Activated CD4-positive, alpha-beta T cell treated with anti-CD3 and anti-CD28 coated beads for 1 hour (primary cell): ENCODE results near the gene SCRN2.

Experiments used
- DNase-seq: peaks from one replicate; pipeline ENCODE4 v3.0.0-alpha.2; 2020

The SCRN2 gene

DNA sequence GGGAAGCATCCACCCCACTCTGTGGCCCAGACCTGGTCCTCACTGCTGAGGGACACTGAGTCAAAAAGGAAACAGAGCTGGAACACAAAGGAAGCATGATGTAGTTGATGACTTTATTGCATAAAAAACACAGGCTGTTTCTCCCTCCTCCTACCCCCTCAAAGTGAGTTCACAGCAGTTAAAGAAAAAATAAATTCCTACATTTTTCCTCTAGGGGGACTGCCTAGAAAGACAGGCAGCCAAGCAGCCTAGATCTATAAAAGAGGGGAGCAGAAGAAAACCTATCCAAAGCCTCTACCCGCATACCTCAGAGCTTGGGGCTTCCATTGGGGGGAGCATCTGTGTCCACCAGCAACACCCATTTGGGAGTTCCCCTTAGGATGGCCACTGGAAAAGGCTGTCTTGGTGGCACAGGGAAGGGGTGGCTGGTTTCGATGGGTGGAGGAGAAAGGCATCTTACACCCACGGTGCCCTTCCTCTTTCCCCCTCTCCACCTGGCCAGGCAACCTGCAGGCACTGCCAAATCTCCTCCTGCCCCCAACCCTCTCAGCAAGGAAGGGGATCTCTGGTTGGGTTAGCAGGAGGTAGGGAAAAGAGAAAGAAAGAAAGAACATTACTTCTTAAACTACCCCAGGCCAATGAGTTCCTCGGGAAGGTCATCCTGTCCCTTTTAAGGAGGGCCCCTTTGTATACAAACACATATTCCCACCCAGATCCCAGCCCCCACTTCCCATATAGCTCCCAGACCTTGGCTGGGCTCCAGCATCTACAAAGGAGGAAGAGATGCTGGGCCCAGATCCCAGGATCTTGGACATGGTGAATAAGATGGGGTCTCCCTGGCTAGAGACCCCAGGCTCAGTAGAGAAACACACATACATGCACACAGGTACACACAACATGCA is 4.0 kb upstream of the SCRN2 start:
- DNase-seq, result no peak

DNA sequence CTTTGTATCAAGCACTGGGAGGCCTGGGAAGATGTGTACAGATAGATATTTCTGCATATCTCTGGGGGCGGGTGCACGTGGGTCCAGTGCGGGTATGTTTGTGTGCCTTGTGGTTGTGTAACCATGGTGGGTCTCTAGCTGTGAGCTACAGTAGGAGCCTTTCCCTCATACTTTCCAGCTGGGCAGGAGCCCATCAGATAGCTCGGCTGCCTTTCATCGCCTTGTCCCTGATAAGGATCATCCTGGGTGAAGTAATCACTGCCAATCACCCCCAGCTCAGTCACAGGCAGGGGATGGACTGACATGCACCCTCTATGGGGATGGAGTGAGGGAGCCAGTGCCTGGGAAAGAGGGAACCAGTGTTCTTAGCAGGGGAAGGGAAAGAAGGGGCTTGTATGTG is 3.2 kb upstream of the SCRN2 start:
- DNase-seq, result no peak

DNA sequence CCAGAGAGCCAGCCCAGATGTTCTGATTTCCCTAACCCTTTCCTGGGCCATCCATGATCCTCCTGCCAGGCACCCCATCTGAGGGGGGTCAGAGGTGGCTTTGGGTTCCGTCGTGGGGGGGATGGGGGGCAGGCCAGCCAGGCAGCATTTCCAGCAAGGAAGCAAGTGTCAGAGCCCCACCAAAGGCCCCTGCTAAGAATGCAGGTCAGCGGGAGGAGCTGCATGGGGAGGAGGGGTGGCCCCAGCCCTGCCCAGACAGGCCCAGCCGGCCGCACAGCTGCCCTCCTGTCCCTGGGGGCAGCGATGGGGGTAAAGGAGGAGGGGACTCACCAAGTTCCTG is 2.3 kb upstream of the SCRN2 start:
- no peak for DNase-seq

DNA sequence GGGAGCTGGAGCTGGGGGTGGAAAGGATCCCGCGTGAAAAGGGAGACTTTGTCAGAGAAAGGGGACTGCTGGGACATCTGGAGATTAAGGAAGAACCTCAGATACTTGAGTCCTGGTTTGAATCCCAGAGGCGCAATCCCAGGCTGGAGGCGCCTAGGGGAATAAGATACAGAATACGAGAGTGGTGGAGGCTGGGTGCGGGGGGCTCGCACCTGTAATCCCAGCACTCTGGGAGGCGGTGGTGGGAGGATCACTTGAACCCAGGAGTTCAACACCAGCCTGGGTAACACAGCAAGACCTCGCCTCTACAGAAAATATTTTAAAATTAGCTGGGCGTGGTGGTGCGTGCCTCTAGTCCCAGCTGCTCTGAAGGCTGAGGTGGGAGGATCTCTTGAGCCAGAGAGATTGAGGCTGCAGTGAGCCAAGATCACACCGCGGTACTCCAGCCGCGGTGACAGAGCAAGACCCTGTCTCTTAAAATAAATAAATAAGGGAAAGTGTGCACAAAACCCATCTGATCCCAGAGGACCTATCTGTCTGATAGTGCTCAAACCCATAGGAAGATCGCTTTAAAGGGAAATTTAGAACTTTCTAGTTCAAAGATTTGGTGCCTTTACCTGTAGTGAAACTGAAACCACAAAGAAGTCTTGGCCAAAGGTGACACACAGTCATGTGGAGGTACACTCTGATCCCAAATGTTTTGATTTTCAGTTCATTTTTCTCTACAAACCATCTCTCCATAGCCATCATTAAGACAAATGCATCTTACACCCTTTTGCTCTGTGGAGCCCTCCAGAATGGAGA is 617 bp upstream of the SCRN2 start:
- no peak for DNase-seq

DNA sequence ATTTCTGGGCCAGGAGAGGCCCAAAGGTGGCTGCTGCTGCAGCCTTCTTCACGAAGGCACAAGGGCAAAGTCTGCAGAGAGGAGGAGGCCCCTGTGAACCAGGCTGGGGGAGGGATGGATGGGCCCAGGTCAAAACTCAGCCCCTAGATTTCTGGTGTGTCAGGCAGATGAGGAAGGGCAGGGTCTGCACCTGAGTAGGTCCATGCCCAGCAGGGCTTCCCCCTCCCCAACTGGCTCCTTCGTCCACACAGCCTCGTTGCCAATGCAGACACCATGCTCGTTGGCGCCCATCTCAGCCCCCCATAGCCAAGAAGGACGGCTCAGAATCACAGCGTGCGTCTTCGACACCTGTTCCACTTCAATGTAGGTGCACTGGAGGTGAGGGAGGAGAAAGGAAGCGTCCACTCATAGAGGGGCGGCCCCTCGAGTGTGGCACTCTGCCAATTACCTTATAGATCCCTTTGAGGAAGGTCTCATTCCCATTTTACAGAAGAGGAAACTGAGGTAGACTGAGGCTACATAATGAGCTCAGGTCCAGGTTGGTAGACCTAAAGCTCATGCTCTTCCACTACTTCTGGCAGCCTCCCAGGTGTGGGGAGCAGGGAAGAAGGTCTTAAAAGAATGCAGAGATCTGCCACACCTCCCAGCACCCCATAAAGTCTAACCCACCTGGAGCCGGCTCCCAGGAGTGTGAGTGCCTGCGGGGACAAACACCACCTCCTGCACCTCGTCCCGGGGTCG is 902 bp downstream of the SCRN2 start:
- DNase-seq, result no peak

DNA sequence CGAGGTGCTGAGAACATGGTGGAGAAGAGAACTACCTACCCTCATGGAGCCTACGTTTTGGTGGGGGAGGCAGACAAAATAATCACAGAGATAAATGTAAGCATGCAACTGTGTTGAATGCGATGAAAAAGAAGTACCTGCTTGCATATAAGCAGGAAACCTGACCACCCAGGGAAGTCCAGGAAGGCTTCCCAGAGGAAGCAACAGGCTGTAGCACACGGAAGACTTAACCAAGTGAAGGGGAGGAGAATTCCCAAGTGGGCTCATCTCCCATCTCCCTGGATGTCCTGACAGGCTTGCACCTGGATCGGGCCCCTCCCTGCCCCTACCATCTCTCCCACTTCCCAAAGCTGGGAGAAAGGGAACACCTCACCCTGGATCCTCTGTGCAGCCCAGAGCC is 2.0 kb downstream of the SCRN2 start:
- no peak for DNase-seq

DNA sequence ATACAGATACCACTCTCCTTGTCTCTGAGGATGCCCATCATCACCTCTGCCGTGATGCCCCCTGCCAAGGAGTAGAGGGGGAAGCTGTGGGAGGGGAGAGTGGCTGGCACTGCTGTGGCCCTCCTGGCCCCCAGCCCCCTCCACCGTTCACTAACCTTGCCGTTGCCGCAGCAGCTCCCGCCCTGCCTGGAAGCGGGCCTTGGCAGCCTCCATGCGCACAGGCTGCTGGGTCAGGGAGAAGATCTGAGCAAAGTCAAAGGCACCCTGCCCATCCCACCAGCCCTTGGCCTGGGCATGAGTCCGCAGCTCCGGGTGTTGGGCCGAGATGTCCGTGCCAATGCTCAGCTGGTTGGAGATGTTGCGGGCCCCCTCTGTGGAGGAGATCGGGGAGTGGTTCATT is 2.4 kb downstream of the SCRN2 start:
- no peak for DNase-seq

DNA sequence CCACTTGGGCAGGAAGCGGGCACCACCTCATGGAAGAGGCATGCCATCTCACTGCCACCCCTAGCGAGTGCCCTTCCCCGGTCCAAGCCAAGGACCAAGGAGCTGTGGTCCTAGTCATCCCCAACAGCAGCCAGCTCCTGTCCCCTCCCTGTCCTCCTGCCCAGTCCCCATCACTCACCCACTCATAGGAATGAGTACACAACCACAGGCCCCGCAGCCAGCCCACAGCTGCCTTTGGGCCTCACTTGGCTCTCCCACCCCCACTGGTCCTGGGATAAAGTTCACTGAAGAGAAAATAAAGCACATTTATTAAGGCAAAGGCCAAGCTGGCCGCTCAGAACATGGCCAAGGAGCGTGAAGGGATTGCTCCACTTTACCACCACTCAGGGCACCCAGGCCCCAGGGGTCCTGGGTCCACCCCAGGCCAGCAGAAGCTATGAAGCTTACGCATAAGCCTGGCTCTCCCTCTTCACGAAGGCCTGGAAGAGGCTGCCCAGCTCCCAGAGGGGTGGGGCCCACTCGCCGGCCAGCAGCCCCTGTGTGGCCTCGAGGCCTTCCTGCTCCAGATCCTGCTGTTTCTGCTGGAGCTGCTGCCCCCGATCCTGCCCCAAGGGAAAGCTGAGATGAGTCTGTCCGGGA is 3.6 kb downstream of the SCRN2 start:
- no peak for DNase-seq

DNA sequence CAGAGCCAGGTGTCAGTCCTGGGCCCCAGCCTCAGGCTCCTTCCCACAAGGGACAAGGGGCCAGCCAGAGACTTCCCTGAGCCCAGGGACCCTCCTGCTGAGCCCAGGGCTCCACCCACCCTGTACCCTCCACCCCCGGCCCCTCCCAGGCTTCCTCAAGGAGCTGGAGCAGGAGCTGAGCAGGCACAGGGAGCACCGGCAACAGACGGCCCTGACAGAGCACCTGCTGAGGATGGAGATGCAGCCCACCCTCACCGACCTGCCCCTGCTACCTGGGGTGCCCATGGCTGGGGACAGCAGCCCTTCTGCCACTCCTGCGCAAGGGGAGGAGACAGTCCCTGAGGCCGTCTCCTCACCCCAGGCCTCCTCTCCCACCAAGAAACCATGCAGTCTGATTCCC is 4.5 kb downstream of the SCRN2 start:
- no peak for DNase-seq

DNA sequence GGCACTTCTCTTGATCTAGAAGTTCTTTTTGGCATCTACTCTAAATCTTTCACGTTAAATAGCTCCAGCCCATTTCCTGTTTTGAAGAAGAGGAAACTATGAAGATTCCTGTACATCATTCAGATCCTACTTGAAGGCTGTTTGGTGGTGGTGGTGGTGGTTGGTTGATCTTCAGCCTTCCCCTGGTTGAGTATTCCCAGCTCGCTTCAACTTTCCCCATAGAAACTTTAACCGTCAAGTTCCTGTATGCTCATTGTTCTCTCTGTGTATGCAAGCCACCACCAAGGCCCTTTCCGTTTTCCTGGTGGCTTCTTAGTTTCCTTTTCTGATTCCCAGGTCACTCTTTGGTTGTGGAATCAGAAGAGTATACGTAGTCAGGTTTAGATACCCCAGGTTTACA is 6.3 kb downstream of the SCRN2 start:
- DNase-seq, result no peak

DNA sequence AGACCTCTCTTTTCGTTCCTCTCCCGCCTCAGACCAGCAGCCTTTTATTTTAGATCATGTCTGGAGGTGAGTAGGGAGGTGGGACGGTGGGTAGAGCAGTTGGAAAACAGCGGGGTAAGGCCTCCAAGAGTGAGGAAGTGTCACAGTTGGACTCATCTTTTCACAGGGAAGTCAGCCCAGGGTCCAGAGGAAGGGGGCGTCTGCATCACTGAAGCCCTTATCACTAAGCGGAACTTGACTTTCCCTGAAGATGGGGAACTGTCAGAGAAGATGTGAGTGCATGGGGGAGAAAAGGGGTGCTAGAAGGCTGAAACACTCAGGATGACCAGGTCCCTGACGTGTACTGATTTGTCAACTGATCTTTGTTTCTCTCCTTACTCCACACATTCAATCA is 9.1 kb downstream of the SCRN2 start:
- no peak for DNase-seq

DNA sequence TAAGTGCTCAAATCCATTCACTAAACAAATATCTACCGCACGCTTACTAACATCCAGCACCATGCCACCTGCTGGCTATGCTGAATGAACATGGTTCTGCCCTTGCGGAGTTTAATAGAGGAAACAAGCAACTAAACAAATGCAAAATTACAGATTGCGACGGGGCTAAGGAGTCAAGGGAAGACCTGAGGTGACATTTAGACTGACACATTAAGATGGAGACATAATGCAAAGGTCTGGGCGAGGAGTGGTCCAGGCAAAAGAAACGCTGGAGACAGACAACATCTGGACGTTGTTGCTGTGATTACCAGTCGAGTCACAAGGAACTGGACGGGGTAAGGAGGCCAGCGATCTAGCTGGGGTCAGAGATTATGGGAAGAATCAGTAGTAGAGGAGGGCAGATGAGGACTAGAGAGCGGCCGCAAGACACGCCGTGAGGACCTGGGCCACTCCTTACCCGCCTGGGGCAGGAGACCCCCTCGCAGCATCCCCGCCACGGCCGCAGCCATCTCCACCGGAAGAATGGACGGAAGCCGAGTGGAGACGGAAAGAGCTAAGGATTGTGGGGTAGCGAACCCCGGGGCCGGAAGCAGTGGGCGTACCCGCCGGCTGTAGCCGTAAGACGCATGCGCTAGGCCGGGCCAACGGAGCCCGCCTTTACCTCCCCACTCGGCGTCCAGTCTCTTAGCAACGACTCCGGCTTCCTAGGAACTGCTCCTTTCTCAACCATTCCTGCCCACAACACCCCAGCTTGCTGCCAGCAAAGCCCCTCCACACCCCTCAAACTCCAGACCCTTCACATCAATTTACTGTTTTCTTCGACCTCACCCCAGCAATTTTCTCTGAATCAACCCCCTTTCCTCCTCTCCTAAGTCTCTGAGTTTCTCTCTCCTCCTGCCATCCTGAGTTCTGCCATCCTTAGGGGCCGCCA is 9.8 kb downstream of the SCRN2 start, which contains the start of the genes LRRC46 and MRPL10:
TSS of gene LRRC46 (plus strand) at position 668 of the 931 bp plus-strand sequence. CDS start 320 bp downstream, outside the sequence.
TSS of gene MRPL10 (minus strand) at position 539 of the 931 bp plus-strand sequence. CDS start at position 509, 30 bp downstream.
- peak; percentile 85 for DNase-seq

DNA sequence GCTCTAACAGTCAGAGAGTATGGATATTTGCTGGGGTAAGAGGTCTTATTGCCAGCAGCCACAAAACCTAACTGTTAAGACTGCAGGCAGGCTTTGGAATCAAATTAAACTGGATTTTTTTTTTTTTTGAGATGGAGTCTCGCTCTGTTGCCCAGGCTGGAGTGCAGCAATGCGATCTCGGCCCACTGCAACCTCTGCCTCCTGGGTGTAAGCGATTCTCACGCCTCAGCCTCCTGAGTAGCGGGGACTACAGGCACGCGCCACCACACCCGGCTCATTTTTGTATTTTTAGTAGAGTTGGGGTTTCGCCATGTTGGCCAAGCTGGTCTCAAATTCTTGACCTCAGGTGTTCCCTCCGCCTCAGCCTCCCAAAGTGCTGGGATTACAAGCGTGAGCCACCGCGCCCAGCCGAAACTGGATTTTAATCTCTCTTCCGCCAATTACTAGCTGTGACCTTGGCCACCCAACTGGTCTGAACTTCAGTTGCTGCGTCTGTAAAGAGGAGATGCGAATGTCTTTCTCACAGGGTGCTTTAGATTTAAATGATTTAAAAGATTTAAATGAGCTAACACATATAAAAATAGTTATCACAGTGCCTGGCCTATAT is 10.6 kb downstream of the SCRN2 start:
- no peak for DNase-seq

DNA sequence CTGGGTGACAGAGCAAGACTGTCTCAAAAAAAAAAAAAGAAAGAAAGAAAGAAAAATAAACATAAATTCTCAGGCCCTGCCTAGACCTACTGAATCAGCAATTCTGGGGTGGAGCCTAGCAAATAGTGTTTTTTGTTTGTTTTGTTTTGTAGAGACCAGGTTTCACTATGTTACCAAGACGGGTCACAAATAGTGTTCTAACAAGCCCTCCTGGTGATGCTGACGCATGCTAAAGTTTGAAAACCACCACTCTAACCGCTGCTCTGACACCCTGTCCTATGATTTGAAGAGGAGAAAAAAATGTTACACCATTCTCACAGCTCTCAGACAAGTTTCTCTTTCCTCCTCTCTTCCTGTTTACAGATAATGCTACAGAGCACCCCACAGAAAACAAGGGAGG is 11.2 kb downstream of the SCRN2 start:
- no peak for DNase-seq

DNA sequence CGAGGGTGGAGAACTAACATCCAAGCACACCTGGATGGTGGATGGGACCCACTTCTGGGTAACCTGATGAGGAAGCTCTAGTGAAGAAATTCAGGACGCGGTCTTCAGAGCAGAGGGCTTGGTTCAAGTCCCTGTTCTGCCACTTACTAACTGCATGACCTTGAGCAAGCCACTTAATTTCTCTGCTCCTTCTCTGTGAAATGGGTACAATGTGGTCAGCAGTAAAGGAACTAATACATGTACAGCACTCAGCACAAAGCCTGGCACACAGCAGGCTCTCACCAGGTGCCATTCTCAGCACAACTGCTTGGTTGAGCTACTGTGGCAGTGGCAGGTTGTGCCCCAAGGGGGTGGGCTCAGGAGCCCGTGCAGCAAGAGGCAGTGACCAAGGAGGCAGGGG is 17.6 kb downstream of the SCRN2 start:
- DNase-seq, result no peak

DNA sequence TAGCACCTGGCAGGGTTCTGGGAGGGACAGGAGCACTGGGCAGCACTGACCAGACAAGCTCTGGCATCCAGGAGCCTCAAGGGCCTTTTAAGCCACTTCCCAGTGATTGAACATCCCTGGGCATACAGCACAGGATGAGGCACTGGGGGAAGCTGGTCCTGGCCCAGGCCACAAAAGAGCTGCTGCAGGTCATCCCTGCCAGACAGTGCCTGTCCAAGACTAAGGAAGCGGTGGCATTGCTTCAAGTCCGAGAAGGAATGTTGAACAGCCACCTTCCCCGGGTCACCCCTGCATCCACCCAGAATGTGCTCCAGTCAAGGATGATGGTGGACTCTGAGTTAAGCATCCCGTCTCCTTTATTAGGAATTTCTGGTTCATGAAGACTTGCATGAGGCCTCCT is 18.3 kb downstream of the SCRN2 start:
- no peak for DNase-seq

DNA sequence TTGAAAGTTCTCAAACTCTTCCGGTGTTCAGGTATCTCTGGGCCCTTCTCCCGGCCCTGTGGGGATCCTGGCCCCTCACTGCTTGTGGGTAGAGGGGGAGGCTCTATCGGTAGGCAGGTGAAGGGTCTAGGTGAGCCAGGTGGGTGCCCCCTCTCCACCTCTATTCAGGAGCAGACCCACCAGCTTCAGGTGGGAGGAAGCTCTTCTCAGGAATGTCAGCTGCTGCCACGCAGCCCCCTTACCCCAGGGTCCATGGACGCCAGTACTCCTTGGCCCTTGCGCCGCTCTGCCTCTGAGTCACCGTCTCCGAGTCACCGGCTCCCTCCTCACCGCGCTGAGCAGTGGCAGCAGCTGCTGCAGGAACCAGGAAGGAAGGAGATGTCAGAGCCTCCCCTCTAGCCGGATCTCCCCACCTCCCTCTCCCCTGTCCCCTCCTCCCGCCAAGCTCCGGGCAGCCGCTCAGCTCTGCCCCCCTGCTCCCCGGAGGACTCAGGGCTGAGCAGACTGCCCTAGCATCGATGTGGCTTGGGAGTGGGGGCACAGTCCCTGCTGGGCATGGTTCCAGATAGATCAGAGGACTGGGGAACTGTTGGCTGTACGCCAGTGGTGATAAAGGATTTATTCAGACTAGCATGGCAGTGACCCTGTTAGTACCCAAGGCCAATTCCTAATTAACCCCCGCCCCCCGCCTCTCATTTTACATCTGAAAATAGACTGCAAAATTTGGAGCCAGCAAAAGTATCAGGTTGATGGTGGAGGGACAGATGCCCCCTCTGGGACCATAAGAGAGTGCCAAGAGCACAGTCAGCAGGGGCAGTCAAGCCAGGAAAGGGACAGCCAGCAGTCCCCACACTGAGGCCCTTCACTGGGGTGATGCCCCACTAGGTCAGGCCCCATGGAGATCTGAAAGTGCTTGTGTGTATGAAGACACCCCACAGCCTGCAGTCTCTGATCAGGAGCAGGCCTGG is 19.4 kb downstream of the SCRN2 start, which contains the start of gene OSBPL7:
TSS of gene OSBPL7 (minus strand) at position 371 of the 968 bp plus-strand sequence. CDS start 1,516 bp downstream, outside the sequence.
- peak; percentile 69 for DNase-seq

DNA sequence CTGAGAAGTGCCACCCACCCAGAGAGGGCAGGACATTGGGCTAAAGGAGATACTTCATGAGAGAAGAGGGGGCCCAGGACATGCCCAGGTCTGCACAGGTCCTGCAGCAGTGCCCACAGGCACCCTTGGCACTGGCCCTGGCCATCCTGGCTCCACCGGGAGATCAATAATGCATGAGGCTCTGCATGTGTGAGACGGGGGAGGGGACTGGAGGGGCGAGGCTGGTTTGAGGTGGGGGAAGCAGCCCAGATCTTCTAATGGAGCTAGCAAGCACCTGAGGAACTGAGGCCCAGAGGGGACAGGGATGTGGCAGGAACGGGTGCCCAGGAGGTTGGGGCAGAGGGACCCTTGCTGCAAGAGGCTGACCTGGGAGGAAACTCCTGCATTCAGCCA is 20.0 kb downstream of the SCRN2 start:
- DNase-seq, result no peak

DNA sequence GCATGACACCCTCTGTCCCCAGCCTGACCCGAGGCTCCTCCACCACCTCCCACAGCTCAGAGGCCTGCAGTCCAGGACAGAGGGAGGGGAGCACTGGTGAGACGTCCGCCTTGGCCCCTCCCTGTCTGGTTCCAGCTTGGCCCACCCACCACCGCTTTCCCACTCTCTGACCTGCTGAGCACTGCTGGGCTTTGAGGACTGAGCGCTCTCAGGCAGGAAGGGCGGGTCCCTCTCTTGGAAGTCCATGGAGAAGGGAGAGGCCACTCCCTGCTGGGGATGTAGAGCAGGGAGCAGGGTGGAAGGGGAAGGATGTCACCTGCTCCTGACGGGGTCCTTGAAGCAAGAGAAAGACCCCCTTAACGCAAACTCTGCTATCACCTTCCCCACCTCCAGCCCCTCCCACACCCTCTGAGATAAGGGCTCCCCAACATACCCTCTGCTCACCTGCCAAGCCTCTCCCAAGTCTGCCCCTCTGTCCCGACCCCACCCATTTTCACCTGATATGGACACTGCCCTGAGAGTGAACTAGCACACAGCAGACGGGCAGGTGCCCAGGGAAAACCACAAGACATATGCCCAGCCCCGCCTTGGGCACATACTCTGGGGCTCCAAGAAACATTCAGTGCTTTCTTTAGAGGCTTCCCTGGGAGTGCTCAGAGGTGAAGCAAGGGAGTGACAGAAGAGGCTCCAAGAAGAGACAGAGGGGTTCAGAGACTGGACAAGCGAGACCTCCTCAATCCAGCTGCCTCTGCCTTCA is 20.9 kb downstream of the SCRN2 start:
- DNase-seq, result no peak
